ENCODE data around the gene PDLIM3.

Gene PDLIM3

GRCh38 chr4:185468999-185469398 is 66.3 kb downstream of the PDLIM3 start:
- DNase-seq: no peak

- DNase-seq: no peak
Measured at GRCh38 chr4:185467991-185468390, 67.3 kb downstream of the PDLIM3 start.

- DNase-seq: no peak
Measured at GRCh38 chr4:185467101-185467500, 68.2 kb downstream of the PDLIM3 start.

GRCh38 chr4:185465707-185466106 is 69.6 kb downstream of the PDLIM3 start:
- DNase-seq: no peak

GRCh38 chr4:185464887-185465286 is 70.4 kb downstream of the PDLIM3 start:
- peak; percentile 33 for DNase-seq

GRCh38 chr4:185464183-185464582 is 71.1 kb downstream of the PDLIM3 start:
- no peak for DNase-seq

- DNase-seq: peak; percentile 58
Measured at GRCh38 chr4:185463541-185463940, 71.8 kb downstream of the PDLIM3 start.

- DNase-seq: no peak
Measured at GRCh38 chr4:185461565-185461964, 73.7 kb downstream of the PDLIM3 start.

GRCh38 chr4:185457136-185457535 is 78.2 kb downstream of the PDLIM3 start:
- no peak for DNase-seq

GRCh38 chr4:185456131-185456530 is 79.2 kb downstream of the PDLIM3 start:
- no peak for DNase-seq

Data from DMS153 (cell line).